ENCODE measurements around the gene LRRC45.

GRCh38 chr17:81976332-81977210, 46.5 kb upstream of the LRRC45 start:
- TF ChIP-seq KAT7 (CRISPR knock-in tag; IDR thresholded peaks at IDR 0.05; ENCODE audit: borderline replicate concordance) (no peak), IRF1 (CRISPR knock-in tag; IDR thresholded peaks at IDR 0.05) (no peak), NR2C2 (CRISPR knock-in tag; IDR thresholded peaks at IDR 0.05) (no peak), E2F4 (CRISPR knock-in tag; IDR thresholded peaks at IDR 0.05; ENCODE audit: borderline replicate concordance, low read depth) (no peak), GRHL2 (CRISPR knock-in tag; IDR thresholded peaks at IDR 0.05; ENCODE audit: insufficient replicate concordance, severe bottlenecking) (no peak), MAX (CRISPR knock-in tag; IDR thresholded peaks at IDR 0.05) (peak; percentile 93), E2F1 (CRISPR knock-in tag; IDR thresholded peaks at IDR 0.05) (0 out of 2 replicates have a peak, but pooled peaks have one; percentile 56)

All from WTC11 (cell line).